Measurements from ENCODE around the gene SFMBT2.

SFMBT2 gene

DNA sequence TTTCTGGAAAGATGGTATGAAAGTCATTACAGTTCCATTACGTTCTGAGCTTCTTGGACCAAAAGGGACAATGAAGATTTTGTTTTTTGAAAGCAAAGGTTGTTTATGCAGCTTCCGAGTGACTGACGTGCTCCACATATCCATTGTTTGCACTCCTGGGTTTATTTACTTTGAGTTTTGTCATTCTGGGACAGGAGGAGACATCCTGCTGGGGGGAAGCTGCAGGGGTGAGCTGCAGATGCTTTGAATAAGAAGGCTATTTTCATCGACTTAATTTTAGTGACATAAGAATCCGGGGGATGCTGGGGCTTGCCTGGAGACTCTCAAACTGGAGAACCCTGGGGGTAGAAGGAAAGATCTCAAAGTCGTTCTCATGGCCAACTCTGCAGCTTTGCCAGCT lies 12.7 kb upstream of the SFMBT2 start:
- DNase-seq (ENCODE audit: low read depth): no peak
- peaks cover 25% of the 10 kb centered on the region for H3K27me3 ChIP-seq (replicated peaks; ENCODE audit: control insufficient read depth, insufficient read depth, low read length)

DNA sequence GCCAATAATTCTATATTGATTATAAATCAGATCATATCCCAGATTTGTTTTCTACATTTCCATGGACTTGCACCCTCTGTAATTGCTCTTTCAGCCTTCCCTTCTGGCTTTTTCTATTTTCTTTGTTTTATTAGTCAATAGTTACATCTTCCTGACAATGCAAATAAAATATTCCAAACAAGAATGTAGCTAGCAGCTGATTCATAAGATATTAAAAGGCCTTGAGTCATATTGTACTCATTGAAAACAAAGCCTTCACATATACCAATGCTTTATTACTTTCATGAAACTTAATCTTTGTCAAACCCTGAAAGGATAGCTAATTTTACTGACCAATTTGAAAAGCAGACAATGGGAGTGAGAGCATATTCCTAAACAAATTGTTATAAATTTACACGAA lies 10.7 kb upstream of the SFMBT2 start:
- H3K9ac ChIP-seq (ENCODE audit: low read length): no peak overlapping the region
- peaks cover 29% of the 10 kb centered on the region for H3K27me3 ChIP-seq (replicated peaks; ENCODE audit: control insufficient read depth, insufficient read depth, low read length)
- no peak overlapping the region for H3K4me3 ChIP-seq (ENCODE audit: low read length)
- H3K36me3 ChIP-seq (ENCODE audit: control insufficient read depth, insufficient read depth, low read length, severe bottlenecking): no peaks in the 10 kb centered on the region
- no peaks in the 10 kb centered on the region for H3K4me1 ChIP-seq (ENCODE audit: control insufficient read depth, insufficient read depth, low read length)
- H3K9me3 ChIP-seq (ENCODE audit: control insufficient read depth, low read length): no peaks in the 10 kb centered on the region
- DNase-seq (ENCODE audit: low read depth): no peak

More for the DNA sequence above, 12.7 kb upstream of the SFMBT2 start:
- no peaks in the 10 kb centered on the region for H3K9me3 ChIP-seq (ENCODE audit: control insufficient read depth, low read length)
- H3K36me3 ChIP-seq (ENCODE audit: control insufficient read depth, insufficient read depth, low read length, severe bottlenecking): no peaks in the 10 kb centered on the region
- H3K9ac ChIP-seq (ENCODE audit: low read length): no peak overlapping the region
- no peaks in the 10 kb centered on the region for H3K4me1 ChIP-seq (ENCODE audit: control insufficient read depth, insufficient read depth, low read length)
- H3K4me3 ChIP-seq (ENCODE audit: low read length): no peak overlapping the region

DNA sequence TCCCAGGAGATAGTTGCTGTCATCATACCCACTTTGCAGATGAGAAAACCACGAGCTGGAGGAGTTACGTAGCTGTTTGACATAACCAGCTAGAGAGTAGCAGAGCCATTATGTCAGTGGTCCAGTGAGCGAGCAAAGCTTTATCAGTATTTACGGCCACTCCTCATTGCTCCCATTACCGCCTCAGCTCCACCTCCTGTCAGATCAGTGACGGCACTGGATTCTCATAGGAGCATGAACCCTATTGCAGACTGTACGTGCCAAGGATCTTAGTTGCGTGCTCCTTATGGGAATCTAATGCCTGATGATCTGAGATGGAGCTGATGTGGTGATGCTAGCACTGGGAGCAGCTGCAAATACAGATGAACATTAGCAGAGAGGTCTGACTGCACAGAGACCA lies 9.2 kb upstream of the SFMBT2 start:
- peaks cover 29% of the 10 kb centered on the region for H3K27me3 ChIP-seq (replicated peaks; ENCODE audit: control insufficient read depth, insufficient read depth, low read length)
- no peak for DNase-seq (ENCODE audit: low read depth)
- no peaks in the 10 kb centered on the region for H3K9me3 ChIP-seq (ENCODE audit: control insufficient read depth, low read length)
- H3K4me3 ChIP-seq (ENCODE audit: low read length): no peak overlapping the region
- no peaks in the 10 kb centered on the region for H3K36me3 ChIP-seq (ENCODE audit: control insufficient read depth, insufficient read depth, low read length, severe bottlenecking)
- no peak overlapping the region for H3K9ac ChIP-seq (ENCODE audit: low read length)
- H3K4me1 ChIP-seq (ENCODE audit: control insufficient read depth, insufficient read depth, low read length): no peaks in the 10 kb centered on the region

GRCh38 chr10:7417807-7418206 lies 7.0 kb upstream of the SFMBT2 start:
- Histone ChIP-seq H3K9ac (ENCODE audit: low read length) (no peak overlapping the region), H3K27me3 (replicated peaks; ENCODE audit: control insufficient read depth, insufficient read depth, low read length) (peaks cover 22% of the 10 kb centered on the region), H3K4me3 (ENCODE audit: low read length) (no peak overlapping the region), H3K9me3 (ENCODE audit: control insufficient read depth, low read length) (no peaks in the 10 kb centered on the region), H3K4me1 (ENCODE audit: control insufficient read depth, insufficient read depth, low read length) (no peaks in the 10 kb centered on the region), H3K36me3 (ENCODE audit: control insufficient read depth, insufficient read depth, low read length, severe bottlenecking) (no peaks in the 10 kb centered on the region)
- DNase-seq (ENCODE audit: low read depth): no peak

GRCh38 chr10:7417103-7417623 lies 6.3 kb upstream of the SFMBT2 start:
- H3K27me3 ChIP-seq (replicated peaks; ENCODE audit: control insufficient read depth, insufficient read depth, low read length): peaks cover 28% of the 10 kb centered on the region
- no peaks in the 10 kb centered on the region for H3K9me3 ChIP-seq (ENCODE audit: control insufficient read depth, low read length)

DNA sequence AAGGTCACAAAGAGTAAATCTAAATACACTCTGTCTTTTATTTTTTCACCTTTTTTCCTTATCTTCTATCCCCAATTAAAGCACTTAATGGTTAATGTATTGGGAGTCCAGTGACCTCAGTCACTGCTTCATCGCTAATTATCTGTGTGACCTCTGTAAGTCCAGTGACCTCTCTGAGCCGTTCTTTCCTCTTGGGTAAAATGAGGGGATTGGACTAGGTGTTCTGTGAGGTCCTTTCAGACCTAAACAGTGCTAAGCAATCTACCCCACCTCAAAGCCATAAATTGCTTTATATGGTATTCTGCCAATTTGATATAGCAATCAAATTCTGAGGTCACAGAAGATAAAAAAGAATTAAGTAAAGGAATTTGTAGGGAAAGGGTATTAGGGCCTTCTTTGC lies 3.9 kb upstream of the SFMBT2 start:
- Histone ChIP-seq H3K4me1 (ENCODE audit: control insufficient read depth, insufficient read depth, low read length) (no peaks in the 10 kb centered on the region), H3K27me3 (replicated peaks; ENCODE audit: control insufficient read depth, insufficient read depth, low read length) (peaks cover 35% of the 10 kb centered on the region)
- DNase-seq (ENCODE audit: low read depth): no peak

More at GRCh38 chr10:7417103-7417623, 6.3 kb upstream of the SFMBT2 start:
- peak; percentile 75 for DNase-seq (ENCODE audit: low read depth)
- Histone ChIP-seq H3K36me3 (ENCODE audit: control insufficient read depth, insufficient read depth, low read length, severe bottlenecking) (no peaks in the 10 kb centered on the region), H3K9ac (ENCODE audit: low read length) (no peak overlapping the region), H3K4me3 (ENCODE audit: low read length) (no peak overlapping the region), H3K4me1 (ENCODE audit: control insufficient read depth, insufficient read depth, low read length) (no peaks in the 10 kb centered on the region)

DNA sequence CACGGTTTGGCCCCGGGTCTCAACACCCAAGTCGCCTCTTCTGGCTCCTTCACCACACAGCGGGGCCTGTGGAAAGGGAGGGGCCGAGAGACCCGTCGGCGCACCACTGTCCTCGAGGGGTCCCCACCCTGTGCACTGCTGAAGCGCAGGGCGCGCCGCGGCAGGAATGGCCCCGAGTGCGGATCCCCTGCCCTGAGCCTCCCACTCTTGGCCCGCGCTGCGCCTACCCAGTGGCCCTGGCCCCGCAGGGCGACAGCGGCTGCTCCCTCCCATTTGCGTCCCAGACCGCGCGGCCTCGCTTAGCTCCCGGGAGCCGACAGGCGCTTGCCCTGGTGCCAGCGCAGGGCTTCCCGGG lies 2.1 kb upstream of the SFMBT2 start:
- Histone ChIP-seq H3K4me3 (ENCODE audit: low read length) (peak overlapping the region; percentile 61), H3K36me3 (ENCODE audit: control insufficient read depth, insufficient read depth, low read length, severe bottlenecking) (no peaks in the 10 kb centered on the region)

More for the DNA sequence above, 3.9 kb upstream of the SFMBT2 start:
- Histone ChIP-seq H3K36me3 (ENCODE audit: control insufficient read depth, insufficient read depth, low read length, severe bottlenecking) (no peaks in the 10 kb centered on the region), H3K9me3 (ENCODE audit: control insufficient read depth, low read length) (no peaks in the 10 kb centered on the region), H3K4me3 (ENCODE audit: low read length) (no peak overlapping the region), H3K9ac (ENCODE audit: low read length) (no peak overlapping the region)

DNA sequence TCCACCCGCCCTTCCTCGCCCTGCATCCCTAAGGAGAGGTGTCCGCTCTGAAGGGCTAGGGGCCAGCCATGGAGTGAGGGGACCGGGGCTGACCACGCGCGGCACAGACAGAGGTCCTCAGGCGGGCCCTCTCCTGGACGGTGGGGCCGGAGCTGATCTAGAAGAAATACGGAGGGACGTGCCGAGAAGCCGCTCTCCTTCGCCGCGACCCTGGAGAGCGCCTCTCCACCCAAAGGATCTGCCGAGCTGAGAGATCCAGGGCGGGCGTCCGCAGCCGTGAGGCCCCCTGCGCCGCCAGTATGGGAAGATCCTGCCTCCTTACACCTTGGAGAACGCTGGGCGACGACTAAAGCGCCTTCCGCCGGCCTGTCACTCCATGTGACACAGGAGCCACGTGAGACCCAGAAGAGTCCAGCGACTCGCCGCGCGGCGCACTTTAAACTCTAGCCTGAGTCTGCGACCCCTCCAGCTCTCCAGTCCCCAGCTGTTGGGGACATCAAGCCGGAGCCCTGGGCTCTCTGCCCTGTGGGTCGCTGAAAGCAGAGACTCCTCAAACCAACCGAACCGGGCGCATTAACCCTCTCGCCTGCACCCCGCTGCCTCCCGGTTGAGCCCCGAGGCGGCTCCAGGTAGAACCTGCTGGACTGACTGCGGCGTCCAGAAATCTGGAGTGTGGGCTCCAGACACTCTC lies 1.5 kb upstream of the SFMBT2 start:
- H3K27me3 ChIP-seq (replicated peaks; ENCODE audit: control insufficient read depth, insufficient read depth, low read length): peaks cover 19% of the 10 kb centered on the region
- no peak for DNase-seq (ENCODE audit: low read depth)

More for the DNA sequence above, 2.1 kb upstream of the SFMBT2 start:
- no peak for DNase-seq (ENCODE audit: low read depth)
- H3K4me1 ChIP-seq (ENCODE audit: control insufficient read depth, insufficient read depth, low read length): peaks cover 8% of the 10 kb centered on the region
- no peaks in the 10 kb centered on the region for H3K9me3 ChIP-seq (ENCODE audit: control insufficient read depth, low read length)
- peaks cover 24% of the 10 kb centered on the region for H3K27me3 ChIP-seq (replicated peaks; ENCODE audit: control insufficient read depth, insufficient read depth, low read length)
- H3K9ac ChIP-seq (ENCODE audit: low read length): no peak overlapping the region

DNA sequence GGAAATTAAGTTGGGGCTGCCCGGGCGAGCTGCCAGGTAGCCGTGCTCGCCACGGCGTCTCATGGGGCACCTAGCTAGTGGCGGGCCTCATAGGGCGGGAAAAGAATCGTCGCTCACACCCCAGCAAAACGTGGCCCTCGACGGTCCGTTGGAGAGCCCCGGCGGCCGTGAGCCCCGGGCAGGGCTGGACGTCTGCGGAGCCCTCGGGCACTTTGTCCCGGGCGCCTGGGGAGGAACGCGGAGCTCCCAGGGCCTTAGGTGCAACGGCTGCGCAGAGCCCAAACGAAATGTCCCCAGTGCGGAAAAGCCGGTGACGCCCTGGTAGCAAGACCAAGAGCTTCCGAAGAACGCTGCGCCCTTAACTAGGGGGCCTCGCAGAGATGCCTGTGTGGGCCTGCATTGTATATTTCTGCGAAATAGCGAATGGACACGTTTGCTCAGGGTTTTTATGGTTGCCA lies 866 bp upstream of the SFMBT2 start:
- DNase-seq (ENCODE audit: low read depth): no peak
- Histone ChIP-seq H3K4me3 (ENCODE audit: low read length) (peak overlapping the region; percentile 61), H3K36me3 (ENCODE audit: control insufficient read depth, insufficient read depth, low read length, severe bottlenecking) (no peaks in the 10 kb centered on the region), H3K9me3 (ENCODE audit: control insufficient read depth, low read length) (no peaks in the 10 kb centered on the region), H3K27me3 (replicated peaks; ENCODE audit: control insufficient read depth, insufficient read depth, low read length) (peaks cover 19% of the 10 kb centered on the region), H3K9ac (ENCODE audit: low read length) (no peak overlapping the region), H3K4me1 (ENCODE audit: control insufficient read depth, insufficient read depth, low read length) (peaks cover 16% of the 10 kb centered on the region)

More for the DNA sequence above, 1.5 kb upstream of the SFMBT2 start:
- Histone ChIP-seq H3K4me1 (ENCODE audit: control insufficient read depth, insufficient read depth, low read length) (peaks cover 13% of the 10 kb centered on the region), H3K4me3 (ENCODE audit: low read length) (peak overlapping the region; percentile 61), H3K9ac (ENCODE audit: low read length) (no peak overlapping the region), H3K36me3 (ENCODE audit: control insufficient read depth, insufficient read depth, low read length, severe bottlenecking) (no peaks in the 10 kb centered on the region), H3K9me3 (ENCODE audit: control insufficient read depth, low read length) (no peaks in the 10 kb centered on the region)

GRCh38 chr10:7410301-7410861 lies 453 bp downstream of the SFMBT2 start:
- DNase-seq (ENCODE audit: low read depth): peak; percentile 31
- peaks cover 16% of the 10 kb centered on the region for H3K4me1 ChIP-seq (ENCODE audit: control insufficient read depth, insufficient read depth, low read length)
- peak overlapping the region; percentile 74 for H3K9ac ChIP-seq (ENCODE audit: low read length)
- H3K4me3 ChIP-seq (ENCODE audit: low read length): peak overlapping the region; percentile 85
- H3K36me3 ChIP-seq (ENCODE audit: control insufficient read depth, insufficient read depth, low read length, severe bottlenecking): no peaks in the 10 kb centered on the region
- H3K27me3 ChIP-seq (replicated peaks; ENCODE audit: control insufficient read depth, insufficient read depth, low read length): peaks cover 19% of the 10 kb centered on the region
- no peaks in the 10 kb centered on the region for H3K9me3 ChIP-seq (ENCODE audit: control insufficient read depth, low read length)

- no peak for DNase-seq (ENCODE audit: low read depth)
Observed at GRCh38 chr10:7409732-7410168, 1.1 kb downstream of the SFMBT2 start.

More at GRCh38 chr10:7409732-7410168, 1.1 kb downstream of the SFMBT2 start:
- Histone ChIP-seq H3K9ac (ENCODE audit: low read length) (peak overlapping the region; percentile 74), H3K4me1 (ENCODE audit: control insufficient read depth, insufficient read depth, low read length) (peaks cover 16% of the 10 kb centered on the region), H3K27me3 (replicated peaks; ENCODE audit: control insufficient read depth, insufficient read depth, low read length) (peaks cover 19% of the 10 kb centered on the region), H3K36me3 (ENCODE audit: control insufficient read depth, insufficient read depth, low read length, severe bottlenecking) (no peaks in the 10 kb centered on the region), H3K9me3 (ENCODE audit: control insufficient read depth, low read length) (no peaks in the 10 kb centered on the region), H3K4me3 (ENCODE audit: low read length) (peak overlapping the region; percentile 85)

Measured in adipocyte (in vitro differentiated cells).